Spleen (tissue), 11 donors: ENCODE data around the gene GRIN1. TPM values are rescaled to one million over a fixed set of nuclear protein-coding genes. Genes with fewer than 3 reads are reported as not detected.
A peak's percentile ranks its signal among the peaks of the same experiment; 100 is the strongest.

Experiments used
- DNase-seq: peaks from one replicate; pipeline ENCODE4 v3.0.0-alpha.2; 2020
- H3K27ac ChIP-seq, 8 donors: fragments of 200-600 bp; sonication (generic) in 7 of 8; 1 replicate in 4 of 8; 2 replicates in 4 of 8; pipeline versions ENCODE4 v1.5.0 to v1.8.0; 2016 to 2021; ENCODE audit warnings: inconsistent platforms in 4 of 8, mild to moderate bottlenecking in 4 of 8, moderate library complexity in 1 of 8
- H3K27me3 ChIP-seq, 7 donors: fragments of 200-600 bp; sonication (generic) in 6 of 7; replicated peaks in 1 of 7; 1 replicate in 4 of 7; 2 replicates in 3 of 7; pipeline versions ENCODE4 v1.5.0 to v1.8.0; 2016 to 2021; ENCODE audit warnings: inconsistent platforms in 3 of 7, mild to moderate bottlenecking in 1 of 7
- H3K36me3 ChIP-seq, 6 donors: fragments of 200-600 bp; sonication (generic) in 5 of 6; 1 replicate in 4 of 6; 2 replicates in 2 of 6; pipeline versions ENCODE4 v1.5.0 to v1.8.0; 2016 to 2021; ENCODE audit warnings: inconsistent platforms in 2 of 6
- H3K4me1 ChIP-seq, 6 donors: fragments of 200-600 bp; sonication (generic) in 5 of 6; 1 replicate in 3 of 6; 2 replicates in 3 of 6; pipeline versions ENCODE4 v1.5.0 to v1.8.0; 2016 to 2021; ENCODE audit warnings: inconsistent platforms in 3 of 6
- H3K4me3 ChIP-seq, 8 donors: fragments of 200-600 bp; sonication (generic) in 7 of 8; 1 replicate in 4 of 8; 2 replicates in 4 of 8; pipeline versions ENCODE4 v1.5.0 to v1.8.0; 2016 to 2021; ENCODE audit warnings: inconsistent platforms in 4 of 8, mild to moderate bottlenecking in 4 of 8, moderate library complexity in 2 of 8
- H3K9me3 ChIP-seq, 8 donors: fragments of 200-600 bp; sonication (generic) in 7 of 8; 1 replicate in 4 of 8; 2 replicates in 4 of 8; pipeline versions ENCODE4 v1.5.0 to v1.8.0; 2016 to 2021; ENCODE audit warnings: inconsistent platforms in 4 of 8
- POLR2A ChIP-seq, 3 donors: fragments of 450-650 bp; IDR thresholded peaks; one replicate each; pipeline ENCODE4 v1.5.1; 2017; ENCODE audit warnings: antibody characterized with exemption in 3 of 3, mild to moderate bottlenecking in 1 of 3
- POLR2AphosphoS5 ChIP-seq, 3 donors: sonication (generic); formaldehyde crosslinking; IDR thresholded peaks; one replicate each; pipeline ENCODE4 v1.5.1; 2017; ENCODE audit warnings: antibody characterized with exemption in 3 of 3
- WGBS, 5 donors: extraction: QIAGEN DNeasy Blood & Tissue Kit in 3 of 5; methylation state at CpG; one replicate each; pipeline versions ENCODE4 v1.1.5 to v1.1.7; 2013 to 2018; 5-methylcytosine and 5-hydroxymethylcytosine counted together
- intact Hi-C: fragments of 100-400 bp; cut with DNase I; formaldehyde crosslinking; loops from one replicate; pipeline ENCODE4 v1.15.0; 2023; ENCODE audit warnings: low total_unique reads
- polyA plus RNA-seq, 3 donors: library from polyadenylated mRNA; stranded (reverse); fragments of 200-250 nt; gene quantifications; one replicate each; pipeline ENCODE4 v1.2.1, GENCODE V29; 2013
- total RNA-seq, 7 donors: library from RNA; depleted of rRNA in 3 of 7; stranded (reverse); fragments of >200 nt in 3 of 7; fragmentation: NEBNext Ultra II Directional in 4 of 7; extraction: Animal tissue kit (Norgen Biotek cat#: 25700) in 4 of 7; gene quantifications; one replicate each; pipeline versions ENCODE4 v1.1.0 to v1.2.1, GENCODE V29; 2016 to 2021
- TF ChIP-seq, protein P1 (sequence below), 11 experiments: fragments of 200-600 bp in 7 of 11; fragments of 450-650 bp in 4 of 11; sonication (generic) in 4 of 11; IDR thresholded peaks in 8 of 11; conservative IDR thresholded peaks in 3 of 11; 1 replicate in 7 of 11; 2 replicates in 4 of 11; pipeline versions ENCODE4 v1.4.0 to v1.8.0; 2016 to 2021; ENCODE audit warnings: antibody characterized with exemption in 11 of 11, inconsistent platforms in 4 of 11, mild to moderate bottlenecking in 1 of 11
- donor health status: healthy with polysubstance abuse.
- donor health status: DM: no; HTN: no; CAD: no; lungs with moderate emphysema.
- donor health status: DM: no; HTN: no; CAD: no.
- donor health status: Bipolar disorder and iron deficiency.
- donor health status: healthy.
- donor health status: DM: no; HTN: no; CAD: no.
- donor health status: DM: yes; HTN: yes; CAD: no.

GRIN1 gene
- total and polyA plus RNA-seq, 10 donors: 0.03 to 0.70 (median 0.05) TPM; not detected in 6

DNA sequence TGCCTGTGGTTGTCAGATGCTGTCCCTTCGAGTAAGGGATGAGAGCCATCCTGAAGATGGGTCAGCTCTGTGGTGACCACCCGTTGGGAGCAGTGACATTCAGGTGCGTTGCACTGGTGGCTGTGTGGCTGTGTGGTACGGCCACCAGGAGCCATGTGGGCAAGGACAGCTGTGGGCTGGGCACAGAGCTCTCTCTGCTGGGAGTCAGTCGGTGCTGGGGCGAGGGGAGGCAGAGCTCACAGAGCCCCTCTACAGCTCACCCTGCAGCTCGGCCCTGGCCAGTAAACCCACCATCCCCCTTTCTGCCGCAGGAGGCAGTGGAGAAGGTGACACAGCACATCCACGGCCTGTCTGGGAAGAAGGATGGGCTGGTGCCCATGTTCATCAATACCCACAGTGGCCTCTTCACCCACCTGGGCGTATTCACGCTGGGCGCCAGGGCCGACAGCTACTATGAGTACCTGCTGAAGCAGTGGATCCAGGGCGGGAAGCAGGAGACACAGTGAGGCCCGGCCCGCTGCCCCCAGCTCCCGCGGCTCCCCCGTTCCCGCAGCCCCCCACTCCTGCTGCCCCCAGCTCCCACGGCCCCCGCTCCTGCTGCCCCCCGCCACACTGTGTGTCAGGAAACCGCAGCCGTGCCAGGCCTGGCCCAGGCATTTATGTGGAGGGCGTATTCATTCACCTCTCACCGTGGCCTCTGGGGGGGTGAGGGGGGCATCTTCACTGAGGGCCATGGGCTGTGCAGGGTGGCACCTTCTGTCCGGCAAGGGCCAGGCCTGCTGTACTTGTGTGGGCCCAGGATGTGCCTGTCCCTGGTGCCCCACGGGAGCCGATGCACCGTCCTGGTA lies 32.9 kb upstream of the GRIN1 start:
- no peaks in the 10 kb centered on the region for H3K4me1 ChIP-seq
- no peaks in the 10 kb centered on the region for H3K9me3 ChIP-seq
- DNase-seq: no peak
- no peaks in the 10 kb centered on the region for H3K27me3 ChIP-seq
- TF ChIP-seq POLR2AphosphoS5 (IDR thresholded peaks at IDR 0.05): no peak
- TF ChIP-seq, protein P1, sequence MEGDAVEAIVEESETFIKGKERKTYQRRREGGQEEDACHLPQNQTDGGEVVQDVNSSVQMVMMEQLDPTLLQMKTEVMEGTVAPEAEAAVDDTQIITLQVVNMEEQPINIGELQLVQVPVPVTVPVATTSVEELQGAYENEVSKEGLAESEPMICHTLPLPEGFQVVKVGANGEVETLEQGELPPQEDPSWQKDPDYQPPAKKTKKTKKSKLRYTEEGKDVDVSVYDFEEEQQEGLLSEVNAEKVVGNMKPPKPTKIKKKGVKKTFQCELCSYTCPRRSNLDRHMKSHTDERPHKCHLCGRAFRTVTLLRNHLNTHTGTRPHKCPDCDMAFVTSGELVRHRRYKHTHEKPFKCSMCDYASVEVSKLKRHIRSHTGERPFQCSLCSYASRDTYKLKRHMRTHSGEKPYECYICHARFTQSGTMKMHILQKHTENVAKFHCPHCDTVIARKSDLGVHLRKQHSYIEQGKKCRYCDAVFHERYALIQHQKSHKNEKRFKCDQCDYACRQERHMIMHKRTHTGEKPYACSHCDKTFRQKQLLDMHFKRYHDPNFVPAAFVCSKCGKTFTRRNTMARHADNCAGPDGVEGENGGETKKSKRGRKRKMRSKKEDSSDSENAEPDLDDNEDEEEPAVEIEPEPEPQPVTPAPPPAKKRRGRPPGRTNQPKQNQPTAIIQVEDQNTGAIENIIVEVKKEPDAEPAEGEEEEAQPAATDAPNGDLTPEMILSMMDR (IDR thresholded peaks at IDR 0.05 in 8 of 11, conservative IDR thresholded peaks at IDR 0.05 in 3 of 11): no peak
- no peak for TF ChIP-seq POLR2A (IDR thresholded peaks at IDR 0.05)
- H3K36me3 ChIP-seq: peaks cover 0 to 100% (median 90%) of the 10 kb centered on the region in 6 donors
- H3K4me3 ChIP-seq: no peak overlapping the region
- intact Hi-C loops: no loop called here
- no peak overlapping the region for H3K27ac ChIP-seq
- WGBS, 5 donors: 93 to 98% (median 95%) methylated on average over 23 to 31 of the region's 31 CpGs

DNA sequence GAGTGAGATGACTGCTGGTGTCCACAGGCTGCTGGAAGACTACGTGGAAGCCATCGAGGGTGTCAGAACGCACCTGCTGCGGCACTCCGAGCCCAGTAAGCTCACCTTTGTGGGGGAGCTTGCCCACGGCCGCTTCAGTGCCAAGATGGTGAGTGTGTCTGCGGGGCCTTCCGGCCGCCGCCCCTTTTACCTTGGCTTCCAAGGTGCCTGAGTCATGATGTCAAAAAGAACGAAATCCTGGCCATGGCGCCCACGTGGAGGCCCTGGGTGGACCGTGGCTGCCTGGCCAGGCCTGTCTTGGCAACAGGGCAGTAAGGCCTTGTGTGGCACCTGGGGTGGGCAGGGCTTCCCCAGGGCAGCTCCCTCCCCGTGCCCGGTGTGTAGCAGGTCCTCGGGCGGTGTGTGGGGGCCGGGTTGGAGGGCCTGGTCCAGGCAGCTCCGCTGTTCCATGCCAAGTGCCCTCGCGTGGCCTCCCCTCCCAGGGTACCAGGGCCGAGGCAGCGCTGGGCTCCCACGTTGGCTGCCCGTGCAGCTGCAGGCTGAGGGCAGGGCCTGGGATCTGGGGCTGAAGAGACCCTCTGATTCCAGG lies 32.2 kb upstream of the GRIN1 start:
- Histone ChIP-seq H3K36me3 (peaks cover 0 to 100% (median 89%) of the 10 kb centered on the region in 6 donors), H3K4me3 (no peak overlapping the region)
- no peak for DNase-seq

DNA sequence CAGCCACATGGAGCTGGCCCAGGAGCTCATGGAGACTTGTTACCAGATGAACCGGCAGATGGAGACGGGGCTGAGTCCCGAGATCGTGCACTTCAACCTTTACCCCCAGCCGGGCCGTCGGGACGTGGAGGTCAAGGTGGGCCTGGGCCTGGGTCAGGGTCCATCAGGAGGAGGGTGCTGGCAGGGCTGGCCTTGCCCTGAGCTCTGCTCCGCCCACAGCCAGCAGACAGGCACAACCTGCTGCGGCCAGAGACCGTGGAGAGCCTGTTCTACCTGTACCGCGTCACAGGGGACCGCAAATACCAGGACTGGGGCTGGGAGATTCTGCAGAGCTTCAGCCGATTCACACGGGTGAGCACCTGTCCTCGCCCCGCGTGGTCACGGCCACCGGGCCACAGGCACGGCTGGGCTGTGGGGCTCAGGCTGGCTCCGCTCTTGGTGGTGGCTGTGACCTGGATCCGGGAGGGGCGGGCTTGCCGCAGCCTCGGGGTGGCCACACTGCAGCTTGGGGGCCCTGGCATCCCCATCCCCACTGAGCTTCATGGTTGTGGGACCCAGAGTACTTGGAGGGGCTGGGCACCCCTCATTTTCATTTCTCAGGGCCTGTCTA lies 31.5 kb upstream of the GRIN1 start:
- no peaks in the 10 kb centered on the region for H3K27me3 ChIP-seq
- no peak overlapping the region for H3K4me3 ChIP-seq
- H3K4me1 ChIP-seq: peaks cover 0 to 2% (median 0%) of the 10 kb centered on the region in 6 donors
- H3K36me3 ChIP-seq: peaks cover 0 to 100% (median 89%) of the 10 kb centered on the region in 6 donors
- TF ChIP-seq POLR2A (IDR thresholded peaks at IDR 0.05) (no peak), POLR2AphosphoS5 (IDR thresholded peaks at IDR 0.05) (no peak)
- TF ChIP-seq, protein P1 (IDR thresholded peaks at IDR 0.05 in 8 of 11, conservative IDR thresholded peaks at IDR 0.05 in 3 of 11): no peak
- intact Hi-C loops: no loop called here
- 90 to 100% (median 93%) methylated on average over 6 to 27 of the region's 27 CpGs for WGBS, 5 donors
- H3K27ac ChIP-seq: no peak overlapping the region
- no peak for DNase-seq
- H3K9me3 ChIP-seq: no peaks in the 10 kb centered on the region

More for the DNA sequence above, 32.2 kb upstream of the GRIN1 start:
- H3K27ac ChIP-seq: no peak overlapping the region
- peak in 1 of 3 donors; percentile 2 for TF ChIP-seq POLR2AphosphoS5 (IDR thresholded peaks at IDR 0.05)
- TF ChIP-seq POLR2A (IDR thresholded peaks at IDR 0.05): no peak
- H3K4me1 ChIP-seq: no peaks in the 10 kb centered on the region
- intact Hi-C loops: no loop called here
- H3K27me3 ChIP-seq: no peaks in the 10 kb centered on the region
- no peaks in the 10 kb centered on the region for H3K9me3 ChIP-seq
- WGBS, 5 donors: 94 to 96% (median 95%) methylated on average over 11 to 27 of the region's 27 CpGs

DNA sequence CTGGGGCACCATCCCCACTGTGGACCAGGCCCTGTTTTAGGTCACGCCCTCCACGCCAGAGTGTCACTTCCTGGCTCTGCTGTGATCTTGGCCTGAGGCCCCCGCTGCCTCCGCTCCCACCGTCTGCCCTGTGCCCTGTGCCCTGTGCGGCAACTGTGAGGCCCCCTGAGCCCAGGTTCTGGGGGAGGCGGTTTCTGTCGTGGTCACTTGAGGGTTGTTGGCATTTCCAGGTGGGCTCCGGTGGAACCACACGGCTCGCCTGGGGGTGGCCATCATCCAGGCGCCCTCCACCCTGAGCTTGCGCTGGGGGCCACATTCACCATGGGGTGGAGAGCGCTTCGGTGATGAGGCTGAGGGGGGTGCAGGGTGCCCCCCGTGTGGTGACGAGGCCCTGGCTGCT lies 31.0 kb upstream of the GRIN1 start:
- no peak for DNase-seq

More for the DNA sequence above, 31.0 kb upstream of the GRIN1 start:
- Histone ChIP-seq H3K36me3 (peaks cover 0 to 100% (median 93%) of the 10 kb centered on the region in 6 donors), H3K4me1 (peaks cover 0 to 7% (median 2%) of the 10 kb centered on the region in 6 donors), H3K27ac (no peak overlapping the region), H3K27me3 (no peaks in the 10 kb centered on the region), H3K4me3 (no peak overlapping the region), H3K9me3 (no peaks in the 10 kb centered on the region)
- WGBS, 5 donors: 90 to 97% (median 93%) methylated on average over 2 to 17 of the region's 17 CpGs
- TF ChIP-seq, protein P1 (IDR thresholded peaks at IDR 0.05 in 8 of 11, conservative IDR thresholded peaks at IDR 0.05 in 3 of 11): no peak
- TF ChIP-seq POLR2AphosphoS5 (IDR thresholded peaks at IDR 0.05): peak in 1 of 3 donors; percentile 54
- intact Hi-C loops: no loop called here
